ENCODE measurements around the gene RAPGEF4.

- TF ChIP-seq GATA2 (IDR thresholded peaks at IDR 0.05; ENCODE audit: low read depth, low read length) (no peak), GATA3 (IDR thresholded peaks at IDR 0.05; ENCODE audit: low read depth, low read length) (no peak)
Measured at GRCh38 chr2:172929644-172930043, 194.0 kb downstream of the RAPGEF4 start.
